GM19452 (cell line): ENCODE measurements around the gene CRISPLD2.
"Not testable (repeated sequence)": the region's sequence is repeated elsewhere in the genome, so short reads cannot be mapped to it uniquely, and the experiment has no call there.

ENCODE experiments used
- ATAC-seq: cut with Tn5 transposase; IDR thresholded peaks from one replicate; pipeline ENCODE4 v1.9.1; 2021; ENCODE audit not compliant: unreplicated experiment

Gene CRISPLD2

GRCh38 chr16:84926462-84926861, 106.7 kb downstream of the CRISPLD2 start:
- ATAC-seq: no peak

GRCh38 chr16:84927621-84928591, 108.1 kb downstream of the CRISPLD2 start:
- no peak for ATAC-seq

GRCh38 chr16:84928679-84929420, 109.1 kb downstream of the CRISPLD2 start:
- ATAC-seq: no peak

- no peak for ATAC-seq
These were observed 109.9 kb downstream of the CRISPLD2 start for GRCh38 chr16:84929421-84930297.

- no peak for ATAC-seq
These were observed 110.7 kb downstream of the CRISPLD2 start for GRCh38 chr16:84930298-84931106.

- no peak for ATAC-seq
These were observed 111.3 kb downstream of the CRISPLD2 start for GRCh38 chr16:84931107-84931494.

- ATAC-seq: no peak
These were observed 111.7 kb downstream of the CRISPLD2 start for GRCh38 chr16:84931506-84931905.

- no peak for ATAC-seq
These were observed 112.9 kb downstream of the CRISPLD2 start for GRCh38 chr16:84932681-84933080.

- ATAC-seq: no peak
These were observed 114.2 kb downstream of the CRISPLD2 start for GRCh38 chr16:84933774-84934631.

- no peak for ATAC-seq
These were observed 117.6 kb downstream of the CRISPLD2 start for GRCh38 chr16:84937196-84938005.

- not testable (repeated sequence) for ATAC-seq
These were observed 118.8 kb downstream of the CRISPLD2 start for GRCh38 chr16:84938616-84939015.

- no peak for ATAC-seq
These were observed 121.1 kb downstream of the CRISPLD2 start for GRCh38 chr16:84940670-84941551.

- no peak for ATAC-seq
These were observed 122.1 kb downstream of the CRISPLD2 start for GRCh38 chr16:84941921-84942320.

GRCh38 chr16:84942786-84943185, 123.0 kb downstream of the CRISPLD2 start:
- ATAC-seq: no peak

- no peak for ATAC-seq
These were observed 123.8 kb downstream of the CRISPLD2 start for GRCh38 chr16:84943620-84944019.

- ATAC-seq: no peak
These were observed 127.2 kb downstream of the CRISPLD2 start for GRCh38 chr16:84947022-84947421.
